Vagina (tissue), 2 donors: ENCODE results near the gene AGBL4. TPM values are rescaled to one million over a fixed set of nuclear protein-coding genes. Genes with fewer than 3 reads are reported as not detected.

Source experiments
- DNase-seq, 2 donors: peaks; one replicate each; pipeline ENCODE4 v3.0.0-alpha.2; 2017; ENCODE audit errors: extremely low spot score in 2 of 2
- H3K27ac ChIP-seq: fragments of 200-600 bp; sonication (generic); one replicate; pipeline ENCODE4 v1.5.1; 2019
- H3K27me3 ChIP-seq: fragments of 200-600 bp; sonication (generic); one replicate; pipeline ENCODE4 v1.5.1; 2019
- H3K36me3 ChIP-seq, 2 donors: fragments of 200-600 bp; sonication (generic); one replicate each; pipeline ENCODE4 v1.5.1; 2017 to 2019
- H3K4me1 ChIP-seq: fragments of 200-600 bp; sonication (generic); one replicate; pipeline ENCODE4 v1.5.1; 2019
- H3K4me3 ChIP-seq, 2 donors: fragments of 200-600 bp; sonication (generic); 1 replicate in 1 of 2; 2 replicates in 1 of 2; pipeline ENCODE4 v1.5.1; 2016 to 2019
- H3K9me3 ChIP-seq: fragments of 200-600 bp; sonication (generic); one replicate; pipeline ENCODE4 v1.5.1; 2019
- CTCF ChIP-seq, 3 experiments: fragments of 450-650 bp in 2 of 3; fragments of 200-600 bp in 1 of 3; sonication (generic) in 1 of 3; IDR thresholded peaks; one replicate each; pipeline ENCODE4 v1.5.1; 2017 to 2019; ENCODE audit warnings: antibody characterized with exemption in 3 of 3, mild to moderate bottlenecking in 2 of 3, moderate library complexity in 2 of 3
- POLR2A ChIP-seq, 2 donors: fragments of 450-650 bp; IDR thresholded peaks; one replicate each; pipeline ENCODE4 v1.6.1; 2017; ENCODE audit warnings: antibody characterized with exemption in 2 of 2, mild to moderate bottlenecking in 2 of 2, moderate library complexity in 2 of 2
- POLR2AphosphoS5 ChIP-seq, 2 donors: sonication (generic); formaldehyde crosslinking; IDR thresholded peaks; one replicate each; pipeline ENCODE4 v1.9.0; 2017; ENCODE audit warnings: antibody characterized with exemption in 2 of 2, mild to moderate bottlenecking in 2 of 2, low read depth in 1 of 2; ENCODE audit not compliant: insufficient read depth in 1 of 2
- intact Hi-C: fragments of 100-400 bp; cut with DNase I; formaldehyde crosslinking; loops from one replicate; pipeline ENCODE4 v1.15.1; 2023
- total RNA-seq: library from RNA; depleted of rRNA; stranded (reverse); fragments of >200 nt; gene quantifications from one replicate; pipeline ENCODE4 v1.2.3, GENCODE V29; 2016

Gene AGBL4
- not detected for total RNA-seq

DNA sequence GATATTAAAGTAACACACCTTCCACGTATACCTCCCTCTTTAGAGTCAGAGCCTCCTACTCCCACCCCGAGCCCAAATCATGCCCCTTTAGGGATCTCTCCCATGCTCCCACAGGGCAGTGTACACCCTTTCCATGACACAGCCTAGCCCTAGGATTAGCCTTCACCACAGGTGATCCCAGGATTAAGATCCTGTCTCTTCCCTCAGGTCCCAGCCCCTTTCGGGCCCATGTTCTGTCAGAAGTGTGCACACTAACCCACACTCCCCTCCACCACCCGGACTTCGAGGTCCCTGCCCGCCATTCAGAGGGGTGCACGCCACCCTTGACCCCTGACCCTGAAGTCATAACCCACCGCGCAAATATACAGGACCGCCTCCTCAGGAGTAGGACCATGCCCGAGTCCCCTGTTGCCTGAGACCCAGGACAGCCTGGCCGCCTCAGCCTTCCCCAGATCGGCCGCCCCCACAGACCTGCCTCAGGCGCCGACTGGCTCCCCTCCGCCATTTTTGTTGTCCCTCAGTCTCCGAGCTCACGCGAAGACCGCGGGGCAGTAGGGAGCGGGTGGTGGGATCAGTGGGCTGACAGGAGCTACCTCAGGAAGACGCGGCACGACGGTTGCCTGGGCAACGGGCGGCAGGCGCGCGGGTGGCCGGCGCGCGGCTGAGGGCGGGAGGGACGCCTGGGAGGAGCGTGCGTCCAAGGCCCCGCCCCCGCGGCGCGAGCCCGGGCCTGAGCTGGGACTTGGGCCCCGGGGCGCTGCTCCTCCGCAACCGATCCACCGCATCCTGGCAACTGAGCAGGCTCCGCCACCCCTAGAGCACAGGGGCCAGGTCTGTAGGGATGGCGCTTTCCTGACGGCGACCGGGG lies at the start of gene AGBL4:
Gene AGBL4 (minus strand): TSS at position 663 of the 868 bp plus-strand sequence.
- H3K27me3 ChIP-seq: no peaks in the 10 kb centered on the region
- intact Hi-C loops: no loop called here
- DNase-seq: no peak
- H3K27ac ChIP-seq: no peak within 1 kb of the TSS
- no peaks in the 10 kb centered on the region for H3K36me3 ChIP-seq
- H3K4me3 ChIP-seq: peak within 1 kb of the TSS; percentile 43 to 50
- TF ChIP-seq CTCF (IDR thresholded peaks at IDR 0.05) (no peak), POLR2AphosphoS5 (IDR thresholded peaks at IDR 0.05; ENCODE audit: insufficient read depth in 1 of 2, low read depth in 1 of 2) (no peak), POLR2A (IDR thresholded peaks at IDR 0.05) (no peak)
- H3K9me3 ChIP-seq: no peaks in the 10 kb centered on the region
- H3K4me1 ChIP-seq: no peaks in the 10 kb centered on the region

DNA sequence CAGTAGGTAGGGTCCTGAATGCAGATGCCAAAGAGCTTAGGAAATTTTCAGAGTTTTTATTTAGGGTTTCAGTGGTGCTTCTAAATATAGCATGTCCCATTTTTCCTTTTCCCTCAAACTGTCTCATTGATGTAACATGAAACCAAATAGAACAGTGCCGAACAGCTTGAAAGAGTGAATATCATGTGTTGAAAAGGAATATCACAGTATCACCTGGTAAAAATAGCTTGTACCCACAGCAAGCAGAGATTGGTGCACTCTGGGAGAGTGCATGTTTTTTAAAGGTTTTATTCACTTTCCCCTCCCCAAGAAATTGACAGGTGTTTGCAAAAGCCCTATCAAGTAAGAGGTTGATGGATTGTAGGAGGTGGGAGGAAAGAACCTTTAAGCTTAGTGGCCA lies 43.1 kb upstream of the AGBL4 start:
- TF ChIP-seq POLR2A (IDR thresholded peaks at IDR 0.05): no peak
- no peak for TF ChIP-seq POLR2AphosphoS5 (IDR thresholded peaks at IDR 0.05; ENCODE audit: insufficient read depth in 1 of 2, low read depth in 1 of 2)
- no peak for TF ChIP-seq CTCF (IDR thresholded peaks at IDR 0.05)
- no peak for DNase-seq
- no peaks in the 10 kb centered on the region for H3K4me1 ChIP-seq
- intact Hi-C loops: no loop called here
- no peaks in the 10 kb centered on the region for H3K27me3 ChIP-seq
- H3K27ac ChIP-seq: no peak overlapping the region
- no peaks in the 10 kb centered on the region for H3K36me3 ChIP-seq
- no peaks in the 10 kb centered on the region for H3K9me3 ChIP-seq
- no peak overlapping the region for H3K4me3 ChIP-seq

GRCh38 chr1:50060279-50060678 lies 36.5 kb upstream of the AGBL4 start:
- Histone ChIP-seq H3K9me3 (no peaks in the 10 kb centered on the region), H3K4me1 (no peaks in the 10 kb centered on the region), H3K27me3 (no peaks in the 10 kb centered on the region), H3K4me3 (no peak overlapping the region), H3K36me3 (no peaks in the 10 kb centered on the region), H3K27ac (no peak overlapping the region)
- DNase-seq: no peak
- TF ChIP-seq CTCF (IDR thresholded peaks at IDR 0.05): no peak
- intact Hi-C loops: no loop called here

- TF ChIP-seq POLR2AphosphoS5 (IDR thresholded peaks at IDR 0.05; ENCODE audit: insufficient read depth in 1 of 2, low read depth in 1 of 2) (no peak), CTCF (IDR thresholded peaks at IDR 0.05) (no peak), POLR2A (IDR thresholded peaks at IDR 0.05) (no peak)
- intact Hi-C loops: no loop called here
- H3K27me3 ChIP-seq: no peaks in the 10 kb centered on the region
- no peaks in the 10 kb centered on the region for H3K9me3 ChIP-seq
- no peaks in the 10 kb centered on the region for H3K4me1 ChIP-seq
- DNase-seq: no peak
- no peak overlapping the region for H3K4me3 ChIP-seq
- H3K27ac ChIP-seq: no peak overlapping the region
- H3K36me3 ChIP-seq: no peaks in the 10 kb centered on the region
These were observed 25.0 kb upstream of the AGBL4 start for GRCh38 chr1:50048791-50049190.

DNA sequence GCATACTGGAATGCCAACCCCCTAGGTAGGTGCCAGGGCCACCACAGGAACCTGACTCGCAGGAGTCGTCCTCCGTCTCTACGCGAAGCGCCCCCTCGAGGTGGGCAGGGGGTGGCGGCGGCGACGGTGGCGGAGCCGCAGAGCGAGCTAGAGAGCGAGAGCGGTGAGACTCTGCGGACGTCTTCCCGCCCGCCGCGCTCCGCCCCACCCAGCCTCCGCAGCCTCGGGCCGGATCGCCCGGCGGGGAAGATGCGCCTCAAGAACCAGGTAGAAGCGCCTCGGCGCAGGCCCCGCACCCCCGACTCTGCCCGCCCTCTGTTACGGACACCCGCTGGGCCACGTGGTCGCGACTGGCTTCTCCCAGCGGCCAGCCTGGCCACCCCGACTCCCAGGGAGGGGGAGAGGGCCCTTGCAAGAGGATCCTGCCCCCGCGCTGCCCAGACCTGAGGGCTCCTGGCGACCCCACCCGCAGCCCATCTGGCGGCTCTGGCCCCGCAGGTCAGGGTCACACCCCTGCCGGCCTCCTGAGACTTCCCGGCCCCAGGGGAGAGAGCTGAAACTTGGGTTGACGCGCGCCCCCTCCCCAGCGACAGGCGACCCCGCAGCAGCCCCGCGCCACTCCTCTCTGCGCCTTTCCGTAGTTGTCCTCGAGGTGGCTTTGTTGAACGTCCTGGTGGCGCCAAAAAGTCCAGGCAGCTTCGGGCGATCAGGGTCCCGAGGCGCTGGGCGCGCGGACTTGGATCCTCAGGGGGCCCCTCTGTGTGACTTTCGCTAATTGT lies 24.4 kb upstream of the AGBL4 start:
- no peak overlapping the region for H3K27ac ChIP-seq
- intact Hi-C loops: no loop called here
- H3K4me3 ChIP-seq: no peak overlapping the region
- H3K9me3 ChIP-seq: no peaks in the 10 kb centered on the region
- H3K27me3 ChIP-seq: no peaks in the 10 kb centered on the region
- H3K4me1 ChIP-seq: no peaks in the 10 kb centered on the region
- H3K36me3 ChIP-seq: no peaks in the 10 kb centered on the region
- no peak for DNase-seq
- TF ChIP-seq POLR2AphosphoS5 (IDR thresholded peaks at IDR 0.05; ENCODE audit: insufficient read depth in 1 of 2, low read depth in 1 of 2): no peak
